Fibroblast of peridontal ligament (primary cell): ENCODE data around the gene GPALPP1.
"Not testable (repeated sequence)": the region's sequence is repeated elsewhere in the genome, so short reads cannot be mapped to it uniquely, and the experiment has no call there.

Experiments
- DNase-seq: peaks from one replicate; pipeline ENCODE4 v3.0.0-alpha.2; 2010; ENCODE audit errors: extremely low read depth

The GPALPP1 gene, protein sequence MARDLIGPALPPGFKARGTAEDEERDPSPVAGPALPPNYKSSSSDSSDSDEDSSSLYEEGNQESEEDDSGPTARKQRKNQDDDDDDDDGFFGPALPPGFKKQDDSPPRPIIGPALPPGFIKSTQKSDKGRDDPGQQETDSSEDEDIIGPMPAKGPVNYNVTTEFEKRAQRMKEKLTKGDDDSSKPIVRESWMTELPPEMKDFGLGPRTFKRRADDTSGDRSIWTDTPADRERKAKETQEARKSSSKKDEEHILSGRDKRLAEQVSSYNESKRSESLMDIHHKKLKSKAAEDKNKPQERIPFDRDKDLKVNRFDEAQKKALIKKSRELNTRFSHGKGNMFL

DNA sequence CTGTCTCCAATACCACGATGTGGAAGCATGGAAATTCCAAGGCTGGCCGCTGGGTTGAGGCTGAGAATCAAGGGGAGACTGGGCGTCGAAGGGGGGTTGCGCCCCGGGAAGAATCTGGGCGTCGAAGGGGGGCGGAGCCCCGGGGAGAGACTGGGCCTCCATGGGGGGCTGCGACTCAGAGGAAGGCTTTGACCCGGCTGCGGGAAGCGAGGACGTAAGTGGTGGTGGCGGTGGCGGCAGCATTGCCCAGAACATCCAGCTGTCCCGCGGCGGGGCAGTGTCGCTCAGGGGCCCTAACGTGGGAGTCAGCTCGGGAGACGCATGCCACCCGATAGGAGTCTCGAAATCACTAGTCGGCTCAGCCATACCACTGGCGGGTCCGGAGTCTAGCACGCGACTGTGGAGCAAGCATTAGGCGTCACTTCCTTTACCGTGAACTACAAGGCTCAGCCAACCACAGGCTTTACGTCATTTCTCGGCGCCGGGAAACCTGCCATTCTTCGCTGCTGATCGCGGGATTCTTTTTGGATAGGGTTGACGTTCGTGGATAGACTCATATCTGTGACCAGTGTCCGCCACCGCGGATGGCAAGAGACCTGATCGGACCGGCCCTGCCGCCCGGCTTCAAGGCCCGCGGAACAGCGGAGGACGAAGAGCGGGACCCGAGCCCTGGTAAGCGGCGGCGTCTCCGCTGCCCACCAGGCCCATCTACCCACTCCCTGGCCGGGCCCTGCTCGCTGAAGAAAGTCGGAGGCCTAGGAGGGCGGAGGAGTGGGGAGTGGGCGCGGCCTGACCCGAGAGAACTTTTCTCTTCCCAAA is at the start of gene GPALPP1, which contains the start of gene NUFIP1:
GPALPP1 (plus strand) TSS at position 468 of the 819 bp plus-strand sequence; CDS start at position 585, 117 bp downstream.
NUFIP1 (minus strand) TSS at position 401 of the 819 bp plus-strand sequence; CDS start at position 366, 35 bp downstream.
- peak; percentile 96 for DNase-seq

DNA sequence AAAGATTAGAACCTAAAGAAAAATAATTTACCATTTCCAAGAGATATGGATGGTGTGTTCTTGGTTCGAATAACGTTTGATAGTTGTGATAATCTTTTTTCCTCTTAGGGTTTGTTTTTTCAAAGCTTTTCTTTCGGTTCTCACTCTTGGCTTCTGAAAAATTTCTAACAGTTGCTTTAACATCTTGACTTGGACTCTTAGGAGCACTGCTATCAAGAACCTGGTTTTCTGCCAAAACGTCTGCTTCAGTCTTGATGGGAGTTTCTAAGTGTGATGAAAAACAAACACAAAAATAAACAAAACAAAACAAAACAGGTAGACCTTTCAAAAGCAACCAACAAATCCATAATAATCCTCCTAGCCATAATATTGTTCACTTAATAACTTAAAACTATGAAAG is 45.9 kb upstream of the GPALPP1 start:
- DNase-seq = not testable (repeated sequence)

DNA sequence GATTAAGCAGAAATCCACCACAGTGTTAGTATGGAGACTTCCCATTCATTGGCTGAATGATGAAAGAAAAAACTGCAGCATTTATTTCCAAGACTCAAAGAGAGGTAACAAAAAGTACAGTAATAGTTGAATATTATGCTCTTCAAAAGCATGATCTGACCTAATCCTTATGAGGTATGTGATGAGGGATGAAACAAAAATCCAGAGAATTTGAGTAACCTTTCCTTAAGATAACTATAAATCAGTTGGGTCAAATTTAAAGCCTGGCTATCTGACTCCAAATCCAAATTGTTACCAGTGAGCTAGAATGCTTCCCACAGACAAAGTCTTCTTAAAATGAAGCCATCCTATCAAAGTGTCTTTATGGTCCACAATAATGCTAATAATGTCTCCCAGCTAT is 38.2 kb upstream of the GPALPP1 start:
- no peak for DNase-seq

DNA sequence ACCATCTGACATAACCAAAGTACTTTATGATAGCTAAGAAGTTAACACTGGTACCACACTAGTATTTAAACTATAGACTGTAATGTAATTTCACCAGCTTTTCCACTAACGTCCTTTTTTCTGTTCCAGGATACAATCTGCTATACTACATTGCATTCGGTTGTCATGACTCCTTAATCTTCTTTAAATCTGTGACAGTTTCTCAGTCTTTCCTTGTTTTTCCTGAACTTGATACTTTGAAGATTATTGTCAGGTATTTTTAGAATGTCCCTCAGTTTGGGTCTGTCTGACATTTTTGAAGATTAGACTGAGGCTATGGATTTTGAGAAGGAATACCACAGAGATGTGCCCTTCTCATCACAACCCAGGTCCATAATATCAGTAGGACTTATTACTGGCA is 36.7 kb upstream of the GPALPP1 start:
- DNase-seq = no peak

DNA sequence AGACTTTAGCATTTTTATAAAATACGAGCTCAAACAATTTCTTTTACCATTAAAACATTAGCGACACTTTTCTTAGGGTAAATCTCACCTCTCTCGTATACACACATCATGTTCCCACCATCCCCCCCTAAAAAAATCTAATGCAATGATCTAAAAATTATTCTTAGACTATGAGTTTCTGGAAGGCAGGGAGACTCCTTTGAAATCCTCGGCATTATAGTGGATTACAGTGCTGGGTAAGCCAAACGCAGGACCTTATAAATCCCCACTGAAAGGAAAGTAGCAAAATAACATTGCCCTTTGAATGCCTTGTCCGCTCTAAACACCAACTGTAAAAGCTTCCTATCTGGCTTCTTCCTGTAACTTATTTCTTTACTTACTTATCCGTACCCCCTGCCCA is 35.1 kb upstream of the GPALPP1 start:
- DNase-seq = no peak

DNA sequence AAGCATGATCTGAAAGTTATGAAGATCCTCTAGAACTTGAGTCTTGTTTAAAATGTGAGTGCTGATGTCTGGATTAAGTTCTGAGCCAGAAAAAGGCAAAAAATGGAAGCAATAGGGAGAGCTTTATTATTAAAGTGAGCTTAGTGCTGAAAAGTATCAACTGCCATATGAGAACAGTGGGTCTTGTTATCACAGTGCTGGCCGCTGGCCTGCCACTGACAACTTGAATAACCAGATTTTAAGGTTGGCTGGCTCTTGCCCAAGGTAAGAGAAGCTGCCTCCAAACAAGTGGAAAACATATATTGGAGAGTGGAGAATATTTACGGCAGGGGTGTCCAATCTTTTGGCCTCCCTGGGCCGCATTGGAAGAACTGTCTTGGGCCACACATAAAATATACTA is 33.9 kb upstream of the GPALPP1 start:
- no peak for DNase-seq

DNA sequence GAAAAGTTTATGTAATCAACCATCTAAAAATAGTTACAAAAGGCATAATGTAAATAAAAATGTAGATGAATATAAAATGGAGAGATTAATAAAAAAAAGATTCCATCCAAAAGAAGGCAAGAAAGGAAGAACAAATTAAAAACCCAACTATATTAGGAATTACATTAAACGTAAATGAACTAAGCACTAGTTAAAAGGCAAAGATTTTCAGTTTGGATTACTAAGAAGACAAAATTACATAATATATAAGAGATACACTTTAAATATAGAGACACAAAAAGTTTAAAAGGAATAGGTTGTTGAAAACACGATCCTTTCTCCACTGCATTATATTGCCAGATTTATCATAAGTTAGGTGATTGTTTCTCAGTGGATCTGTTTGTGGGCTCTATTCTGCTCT is 27.3 kb upstream of the GPALPP1 start:
- DNase-seq = no peak

DNA sequence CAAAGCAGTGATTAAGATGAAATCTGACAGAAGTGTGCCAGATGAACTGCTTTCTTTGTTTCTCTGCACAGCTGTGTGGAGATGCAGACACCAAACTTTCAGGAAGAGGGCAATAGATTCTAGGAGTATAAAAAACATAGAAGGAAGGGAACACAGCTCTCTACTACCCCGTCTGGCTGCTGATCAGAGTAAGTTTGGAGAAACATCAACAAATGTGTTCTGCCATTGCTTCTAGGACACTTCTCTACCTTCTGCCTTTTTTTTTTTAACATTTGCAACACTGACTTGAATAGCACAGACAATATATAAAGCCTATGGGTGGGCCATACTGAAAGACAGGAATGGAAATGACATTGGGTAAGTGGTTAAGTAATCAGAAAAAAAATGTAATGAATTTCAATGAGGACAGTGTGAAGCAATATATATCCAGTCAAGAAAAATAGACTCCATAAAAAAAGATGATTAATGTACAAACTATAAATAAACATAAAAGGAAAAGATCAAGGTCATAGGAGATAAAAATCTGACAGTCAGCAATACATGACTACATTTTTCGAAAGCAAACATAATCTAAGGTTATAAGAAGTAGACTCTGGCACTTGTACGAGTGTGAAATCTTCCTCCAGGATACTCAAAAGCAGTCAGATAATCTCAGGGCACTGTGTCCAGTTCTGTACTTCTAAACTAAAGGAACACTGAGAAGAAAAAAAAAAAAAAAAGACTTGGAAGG is 21.5 kb upstream of the GPALPP1 start:
- DNase-seq = peak; percentile 42

DNA sequence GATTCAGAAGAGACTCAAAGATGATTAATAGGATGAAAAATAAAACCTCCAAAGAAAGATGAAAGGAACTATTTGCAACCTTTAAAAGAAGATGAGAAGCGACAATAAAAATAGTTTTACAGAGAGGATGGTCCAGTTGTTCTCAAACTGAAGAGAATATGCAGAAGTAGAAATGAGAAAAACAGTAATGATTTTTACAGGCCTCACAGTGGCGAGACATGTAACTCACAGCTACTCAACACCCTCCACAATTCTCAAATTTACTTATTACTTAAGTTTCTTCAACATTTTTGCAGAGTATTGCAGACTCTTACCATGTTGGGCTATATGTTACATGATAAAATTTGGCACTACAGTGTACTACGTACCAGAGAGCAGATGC is 20.9 kb upstream of the GPALPP1 start:
- no peak for DNase-seq

DNA sequence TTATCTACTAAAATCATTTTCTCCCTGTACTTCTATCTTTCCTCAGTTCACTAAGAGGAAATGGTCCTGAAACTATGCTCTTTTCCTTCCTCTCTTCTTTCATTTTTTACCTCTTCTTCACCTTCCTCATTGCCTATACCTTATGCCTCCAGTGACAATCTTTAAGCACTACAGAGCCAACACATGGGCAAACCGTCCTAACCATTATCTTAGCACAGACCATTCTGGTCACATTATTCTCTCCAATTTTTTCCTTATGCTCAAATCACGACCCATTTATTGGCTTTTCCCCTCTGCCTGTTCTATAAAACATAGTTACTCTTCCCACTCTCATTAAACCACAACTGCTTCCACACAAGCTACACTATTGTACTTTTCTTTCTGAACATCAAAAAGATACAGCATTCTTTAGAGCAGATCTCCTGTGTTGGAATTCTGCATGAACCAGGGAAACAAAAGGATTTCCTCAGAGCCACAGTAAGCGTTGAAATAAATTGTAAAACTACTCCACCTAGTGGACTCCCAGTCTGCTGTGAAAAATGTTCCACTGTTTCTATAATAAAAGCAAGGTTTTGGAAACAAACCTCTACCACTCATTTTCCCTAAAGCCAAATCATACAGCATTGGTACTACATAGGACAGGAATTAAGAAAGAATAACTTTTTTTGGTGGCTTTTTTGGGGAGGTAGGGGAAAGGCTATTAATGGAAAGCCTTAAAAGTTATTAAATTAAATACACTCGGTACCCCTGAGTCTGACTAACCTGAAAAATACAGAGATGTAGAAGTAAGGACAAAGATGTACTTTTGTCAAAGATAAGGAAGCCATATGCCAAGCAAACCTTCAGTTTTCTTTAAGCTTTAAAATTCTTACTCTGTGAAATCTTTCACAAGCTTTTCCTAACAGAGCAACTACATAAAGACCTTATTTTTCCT is 19.5 kb upstream of the GPALPP1 start:
- DNase-seq = peak; percentile 80

DNA sequence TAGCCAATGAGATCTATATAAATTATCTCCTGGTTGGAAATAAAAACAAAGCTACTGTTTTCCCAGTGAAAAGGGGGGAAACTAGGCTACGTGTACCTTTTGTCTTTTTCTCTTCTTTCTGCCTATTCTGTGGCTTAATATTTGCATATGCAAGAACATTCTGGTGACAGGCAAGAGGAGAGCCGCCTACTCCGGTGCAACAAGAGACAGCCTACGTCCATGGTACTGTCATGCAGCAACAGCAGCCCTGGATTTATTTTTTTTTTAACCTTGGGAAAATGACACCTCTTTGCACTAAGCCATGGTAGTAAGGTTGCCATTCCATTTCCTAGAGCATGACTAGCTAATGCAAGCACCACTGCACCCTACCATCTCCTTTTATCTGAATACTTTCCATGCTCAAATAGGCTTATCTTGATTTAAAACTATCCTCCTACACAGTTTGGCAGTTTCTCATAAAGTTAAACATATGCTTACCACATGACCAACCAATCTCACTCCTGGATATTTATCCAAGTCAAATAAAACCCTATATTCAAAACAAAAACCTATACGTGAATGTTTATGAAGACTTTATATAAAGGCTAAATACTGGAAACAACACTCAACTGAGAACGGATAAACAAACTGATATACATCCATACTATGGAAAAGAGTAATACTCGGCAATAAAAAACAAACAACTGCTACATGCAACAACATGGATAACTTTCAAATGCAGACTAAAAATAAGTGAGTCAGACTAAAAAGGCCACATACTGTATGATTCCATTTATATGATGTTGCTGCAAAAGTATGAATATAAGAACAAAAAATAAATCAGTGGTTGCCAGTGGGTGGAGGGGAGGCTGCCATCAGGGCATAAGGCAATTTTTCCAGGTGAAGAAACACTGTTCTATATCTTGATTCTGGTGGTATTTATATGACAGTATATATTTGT is 17.4 kb upstream of the GPALPP1 start:
- no peak for DNase-seq

DNA sequence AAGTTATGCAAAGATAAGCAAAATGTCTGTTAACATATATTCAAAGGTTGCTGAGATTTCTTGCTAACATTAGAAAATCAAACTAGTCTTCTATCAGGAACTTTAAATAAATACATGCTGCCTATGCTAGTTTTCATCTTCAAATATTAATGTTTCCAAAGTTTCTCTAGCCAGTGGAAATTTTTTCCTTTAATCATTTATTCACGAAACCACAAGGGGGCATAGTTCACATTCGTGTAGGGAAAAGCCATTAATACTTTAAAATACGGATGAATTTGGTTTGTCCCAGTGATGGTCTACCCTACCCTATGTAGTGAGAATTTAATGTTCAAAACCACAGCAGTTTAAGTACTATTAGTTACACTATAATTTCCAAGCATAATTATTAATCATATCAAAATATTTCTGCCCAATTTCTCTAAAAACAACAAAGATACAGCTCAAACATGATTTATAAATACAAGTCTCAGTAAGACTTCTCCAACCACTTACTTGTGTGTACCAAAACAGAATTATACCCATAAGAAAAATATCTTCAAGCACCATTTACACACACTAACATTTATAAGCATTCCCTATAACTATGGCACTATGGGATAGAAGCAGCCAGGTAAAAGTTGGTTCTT is 16.3 kb upstream of the GPALPP1 start:
- DNase-seq = peak; percentile 60

DNA sequence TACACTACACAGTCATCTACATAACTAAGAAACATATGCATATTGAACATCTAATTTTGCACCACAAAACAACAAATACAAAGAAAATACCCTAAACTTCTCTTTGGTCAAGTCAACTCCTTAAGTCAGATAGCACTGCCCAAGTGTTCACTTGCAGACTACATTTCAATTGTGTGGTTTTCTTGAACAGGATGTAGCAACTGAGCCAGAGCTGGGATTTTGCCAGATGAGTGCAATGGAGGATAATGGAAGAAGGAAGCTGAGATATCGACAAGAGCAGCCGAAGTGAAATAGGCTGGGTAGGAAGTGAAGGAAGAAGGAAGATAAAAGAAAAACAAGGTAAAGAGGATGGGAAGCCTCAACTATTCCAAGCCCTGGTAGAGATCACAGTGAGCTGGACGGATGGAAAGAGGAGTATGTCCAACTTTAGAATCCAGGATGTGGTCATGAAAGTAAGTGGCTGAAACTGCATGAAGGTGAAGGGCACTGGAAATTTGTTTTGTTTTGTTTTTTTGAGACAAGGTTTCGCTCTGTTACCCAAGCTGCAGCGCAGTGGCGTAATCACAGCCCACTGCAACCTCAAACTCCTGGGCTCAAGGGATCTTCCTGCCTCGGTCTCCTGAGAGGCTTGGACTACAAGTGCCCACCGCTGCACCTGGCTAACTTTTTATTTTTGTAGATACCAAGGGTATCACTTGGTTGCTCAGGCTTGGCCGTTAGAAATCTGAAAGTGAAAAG is 15.1 kb upstream of the GPALPP1 start:
- peak; percentile 67 for DNase-seq

DNA sequence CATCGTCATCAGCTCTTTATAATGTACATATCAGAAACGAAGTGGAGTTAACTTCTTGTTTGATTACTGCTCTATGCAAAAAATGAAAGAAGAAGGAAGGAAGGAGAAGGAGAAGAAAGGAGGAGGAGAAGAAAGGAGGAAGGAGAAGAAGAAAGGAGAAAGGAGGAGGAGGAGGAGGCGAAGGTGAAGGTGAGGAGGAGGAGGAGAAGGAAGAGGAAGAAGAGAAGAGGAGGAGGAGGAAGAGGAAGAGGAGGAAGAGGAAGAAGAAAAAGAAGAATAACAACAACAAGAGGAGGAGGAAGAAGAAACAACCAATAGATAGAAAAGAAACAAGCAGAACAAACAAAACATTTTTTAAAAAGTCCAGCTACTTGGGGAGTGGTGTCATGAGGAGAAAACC is 13.1 kb upstream of the GPALPP1 start:
- no peak for DNase-seq

DNA sequence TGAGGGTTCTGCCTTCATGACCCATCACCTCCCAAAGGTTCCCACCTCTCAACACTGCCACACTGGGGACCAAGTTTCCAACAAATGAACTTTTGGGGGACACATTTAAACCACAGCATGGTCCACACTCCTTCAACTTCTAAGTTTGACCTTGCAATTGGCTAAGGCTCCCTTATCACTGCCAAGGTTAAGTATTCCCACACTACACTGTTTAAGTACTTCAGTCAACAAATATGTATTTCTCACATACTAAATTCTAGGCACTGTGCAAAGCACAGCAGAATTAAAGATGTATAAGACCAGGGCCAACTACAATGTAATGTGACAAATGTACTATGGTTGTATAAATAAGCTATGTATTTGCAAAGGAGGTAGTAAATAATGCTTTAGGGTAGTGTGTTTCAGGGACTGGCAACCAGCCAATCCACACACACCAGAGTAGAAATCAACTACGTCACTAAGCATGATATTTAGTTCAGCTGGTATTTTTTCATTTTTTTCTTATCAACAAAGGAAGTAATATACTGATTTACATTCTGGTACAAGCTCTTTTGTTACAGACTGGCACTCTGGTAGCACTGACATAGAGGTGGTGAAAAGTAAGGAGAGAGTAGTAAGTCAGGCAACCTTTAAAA is 12.3 kb upstream of the GPALPP1 start:
- DNase-seq = no peak

DNA sequence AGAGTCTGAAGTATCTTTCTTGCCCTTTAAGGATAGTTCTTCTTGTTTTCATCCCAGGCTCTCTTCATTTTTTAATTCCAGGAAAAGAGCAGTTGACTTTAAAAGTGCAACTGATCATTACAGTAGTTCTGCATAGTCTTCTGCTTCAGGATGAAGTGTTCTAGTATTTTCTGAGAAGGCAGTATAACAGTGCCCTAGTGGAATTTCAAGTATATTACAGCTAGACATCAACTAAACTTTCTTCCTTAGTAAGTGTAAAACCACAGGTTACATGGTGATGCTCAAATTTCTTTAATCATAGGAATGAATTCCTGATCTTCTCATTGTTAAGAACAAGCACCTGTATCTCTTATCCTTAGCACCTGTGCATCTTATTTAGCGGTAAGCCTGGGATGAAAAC is 11.0 kb upstream of the GPALPP1 start:
- no peak for DNase-seq

DNA sequence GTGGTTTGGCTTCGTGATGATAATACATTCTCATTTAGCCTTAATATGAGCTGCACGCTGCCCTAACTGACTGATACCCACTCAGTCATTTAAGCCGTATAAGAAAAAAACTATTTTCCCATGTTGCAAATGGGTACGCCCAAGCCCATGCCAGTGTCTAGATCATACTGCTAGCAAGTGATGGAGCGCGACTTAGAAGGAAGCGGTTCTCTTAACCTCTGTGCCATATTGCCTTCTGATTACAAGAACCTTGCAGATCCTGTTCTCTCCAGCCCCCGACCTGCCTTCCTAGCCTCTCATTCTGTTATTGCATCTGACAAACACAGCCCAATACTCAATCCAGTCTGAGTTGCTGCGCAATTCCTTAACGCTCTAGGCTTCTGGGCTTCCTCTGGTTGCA is 603 bp downstream of the GPALPP1 start:
- DNase-seq = no peak

DNA sequence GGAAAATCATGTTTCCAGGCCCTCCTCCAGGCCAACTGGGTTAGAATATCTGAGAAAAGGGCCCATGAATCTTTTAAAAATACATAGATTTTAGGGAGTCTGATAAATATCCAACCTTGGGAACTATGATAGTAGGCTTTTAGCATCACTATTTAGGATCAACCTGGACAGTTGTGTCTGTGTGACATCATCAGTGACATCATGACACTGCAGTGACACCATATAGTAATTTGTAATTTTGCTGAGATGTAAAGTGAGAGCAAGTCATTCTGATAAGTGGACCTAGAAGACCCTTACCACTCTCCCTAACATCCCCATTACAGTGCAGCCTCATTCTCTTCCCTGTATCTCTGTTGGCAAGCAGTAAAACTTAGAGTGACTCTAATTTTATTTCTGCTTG is 14.1 kb downstream of the GPALPP1 start:
- no peak for DNase-seq
